D721Med (cell line): ENCODE measurements around the gene PALB2.

Experiments used
- DNase-seq: peaks from one replicate; pipeline ENCODE4 v3.0.0; 2011; ENCODE audit warnings: low spot score; ENCODE audit not compliant: insufficient read length
- FAIRE-seq: peaks from 2 replicates; lab custom pipeline; 2011; peaks lifted over from hg19 to GRCh38; lab: Jason Lieb, UNC
- TF ChIP-seq, protein P1 (sequence below): IDR thresholded peaks from 2 replicates; pipeline ENCODE4 v1.5.1; 2012; ENCODE audit warnings: mild to moderate bottlenecking, control low read depth; ENCODE audit not compliant: insufficient read depth; ENCODE audit errors: missing control alignments

The PALB2 gene

DNA sequence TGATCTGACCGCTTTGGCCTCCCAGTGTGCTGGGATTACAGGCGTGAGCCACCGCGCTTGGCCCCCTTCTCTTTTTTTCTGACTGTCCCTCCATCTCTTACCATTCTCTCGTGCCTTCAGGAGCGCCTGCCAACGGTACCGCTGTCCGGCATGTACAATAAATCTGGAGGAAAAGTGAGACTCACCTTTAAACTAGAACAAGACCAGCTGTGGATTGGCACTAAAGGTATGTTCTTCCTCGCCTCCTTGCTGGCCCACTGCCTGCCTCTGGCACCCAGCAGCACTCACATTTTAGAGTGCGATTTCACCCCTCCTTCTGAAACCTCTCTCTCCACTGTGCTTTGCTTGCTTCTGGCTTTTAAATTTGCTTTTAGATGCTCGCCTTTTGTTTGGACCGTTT is 78.6 kb downstream of the PALB2 start:
- DNase-seq = no peak
- no peak for FAIRE-seq
- TF ChIP-seq, protein P1, sequence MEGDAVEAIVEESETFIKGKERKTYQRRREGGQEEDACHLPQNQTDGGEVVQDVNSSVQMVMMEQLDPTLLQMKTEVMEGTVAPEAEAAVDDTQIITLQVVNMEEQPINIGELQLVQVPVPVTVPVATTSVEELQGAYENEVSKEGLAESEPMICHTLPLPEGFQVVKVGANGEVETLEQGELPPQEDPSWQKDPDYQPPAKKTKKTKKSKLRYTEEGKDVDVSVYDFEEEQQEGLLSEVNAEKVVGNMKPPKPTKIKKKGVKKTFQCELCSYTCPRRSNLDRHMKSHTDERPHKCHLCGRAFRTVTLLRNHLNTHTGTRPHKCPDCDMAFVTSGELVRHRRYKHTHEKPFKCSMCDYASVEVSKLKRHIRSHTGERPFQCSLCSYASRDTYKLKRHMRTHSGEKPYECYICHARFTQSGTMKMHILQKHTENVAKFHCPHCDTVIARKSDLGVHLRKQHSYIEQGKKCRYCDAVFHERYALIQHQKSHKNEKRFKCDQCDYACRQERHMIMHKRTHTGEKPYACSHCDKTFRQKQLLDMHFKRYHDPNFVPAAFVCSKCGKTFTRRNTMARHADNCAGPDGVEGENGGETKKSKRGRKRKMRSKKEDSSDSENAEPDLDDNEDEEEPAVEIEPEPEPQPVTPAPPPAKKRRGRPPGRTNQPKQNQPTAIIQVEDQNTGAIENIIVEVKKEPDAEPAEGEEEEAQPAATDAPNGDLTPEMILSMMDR = no peak

DNA sequence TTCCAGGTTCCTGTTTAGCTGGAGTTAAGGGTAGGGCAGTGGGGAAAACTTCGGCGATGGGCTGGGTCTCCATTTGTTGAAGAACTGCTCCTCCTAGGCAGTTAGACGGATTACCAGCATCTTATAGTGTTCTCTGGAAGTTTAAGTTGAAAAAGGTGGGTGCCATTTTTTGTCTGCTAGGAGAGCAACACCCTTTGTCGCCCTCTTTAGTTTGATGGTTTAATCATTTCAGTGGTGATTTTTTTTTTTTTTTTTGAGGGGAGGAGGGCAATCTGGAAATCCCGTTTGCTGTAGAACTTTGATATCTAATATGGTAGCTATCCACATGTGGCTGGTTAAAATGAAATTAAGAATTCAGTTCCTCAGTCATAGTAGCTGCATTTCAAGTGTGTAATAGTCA is 79.5 kb downstream of the PALB2 start:
- no peak for FAIRE-seq
- TF ChIP-seq, protein P1 = no peak

DNA sequence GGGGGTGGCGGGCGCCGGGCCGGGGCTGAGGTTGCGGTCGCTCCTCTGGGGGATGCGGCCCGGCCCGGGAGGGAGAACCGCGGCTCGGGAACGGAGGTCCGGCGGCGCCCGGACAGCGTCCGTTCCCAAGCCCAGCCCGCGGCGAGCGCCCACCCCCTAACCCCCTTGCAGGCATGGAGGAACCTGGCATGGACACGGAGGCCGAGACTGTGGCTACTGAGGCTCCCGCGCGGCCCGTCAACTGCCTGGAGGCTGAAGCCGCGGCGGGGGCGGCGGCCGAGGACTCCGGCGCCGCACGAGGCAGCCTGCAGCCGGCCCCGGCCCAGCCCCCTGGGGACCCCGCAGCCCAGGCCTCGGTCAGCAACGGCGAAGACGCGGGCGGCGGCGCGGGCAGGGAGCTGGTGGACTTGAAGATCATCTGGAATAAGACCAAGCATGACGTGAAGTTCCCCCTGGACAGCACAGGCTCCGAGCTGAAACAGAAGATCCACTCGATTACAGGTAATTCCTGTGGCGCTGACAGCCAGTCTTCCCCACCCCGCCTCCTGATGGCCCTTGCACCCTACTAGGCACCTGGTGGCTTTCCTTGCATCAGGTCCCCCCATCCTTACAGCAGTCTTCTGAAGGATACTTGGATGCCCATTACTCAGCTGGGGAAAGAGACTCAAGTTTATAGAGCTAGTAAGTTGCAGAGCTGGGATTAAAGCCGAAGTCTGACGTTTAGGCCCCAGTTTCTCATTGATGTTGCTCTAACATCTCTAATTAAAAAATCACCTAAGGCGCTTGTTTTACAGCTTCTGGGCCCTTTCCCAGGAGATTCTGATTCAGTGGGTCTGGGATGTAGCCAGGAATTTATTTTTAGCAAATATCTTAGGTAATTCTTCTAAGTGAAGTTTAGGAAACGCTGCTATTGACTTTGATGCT is 83.1 kb downstream of the PALB2 start:
- DNase-seq = no peak
- TF ChIP-seq, protein P1 = no peak
- FAIRE-seq = no peak

More for the DNA sequence above, 79.5 kb downstream of the PALB2 start:
- DNase-seq = no peak

DNA sequence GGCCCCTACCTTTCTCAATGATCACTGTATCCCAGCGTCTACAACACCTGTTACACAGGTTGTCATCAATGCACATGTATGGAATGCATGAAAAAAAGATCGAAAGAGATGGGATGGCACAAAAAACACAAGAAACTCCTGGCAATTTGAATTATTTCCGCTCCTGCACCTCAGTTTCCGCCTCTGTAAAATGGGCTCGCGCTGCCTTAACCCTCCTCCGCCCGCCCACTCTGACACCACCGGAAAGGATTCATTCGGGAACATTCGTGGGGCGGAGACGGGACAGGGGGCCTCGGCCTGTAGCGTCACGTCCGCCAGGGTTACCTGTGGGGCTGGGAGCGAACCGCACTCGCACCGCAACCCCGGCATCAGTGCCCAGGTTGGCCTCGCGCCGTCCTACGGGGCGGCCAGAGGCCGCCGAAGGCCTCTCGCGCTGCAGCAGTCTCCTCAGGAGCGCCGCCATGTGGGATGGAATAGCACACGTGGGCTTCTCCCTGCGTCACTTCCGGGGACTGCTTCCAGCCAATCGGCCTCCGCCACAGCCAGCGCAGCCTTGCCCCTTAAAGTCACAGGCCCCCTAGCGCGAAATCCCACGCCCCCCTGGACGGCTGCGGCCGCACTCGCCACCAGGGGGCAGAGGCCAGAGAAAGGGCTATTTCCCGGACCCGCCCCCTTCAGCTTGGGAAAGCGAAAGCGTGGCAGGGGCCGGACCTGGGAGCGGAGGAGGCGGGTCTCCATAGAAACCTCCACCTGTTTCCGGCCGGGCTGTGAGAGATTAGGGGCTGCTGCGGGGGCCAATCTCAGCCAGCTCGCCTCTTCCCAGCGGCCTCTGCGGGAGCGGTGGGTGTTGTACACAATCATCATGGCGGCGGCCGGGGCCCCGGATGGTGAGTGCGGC is 84.0 kb downstream of the PALB2 start, which contains the start of the genes EARS2 and UBFD1:
Gene EARS2, minus strand, starts transcription at position 470 of the 898 bp plus-strand sequence. Its CDS starts 7 bp downstream, at position 463.
Gene UBFD1, plus strand, starts transcription at position 847 of the 898 bp plus-strand sequence. Its CDS starts 16 bp downstream, at position 863.
- DNase-seq = peak; percentile 67
- FAIRE-seq = no peak
- TF ChIP-seq, protein P1 = peak; percentile 70

DNA sequence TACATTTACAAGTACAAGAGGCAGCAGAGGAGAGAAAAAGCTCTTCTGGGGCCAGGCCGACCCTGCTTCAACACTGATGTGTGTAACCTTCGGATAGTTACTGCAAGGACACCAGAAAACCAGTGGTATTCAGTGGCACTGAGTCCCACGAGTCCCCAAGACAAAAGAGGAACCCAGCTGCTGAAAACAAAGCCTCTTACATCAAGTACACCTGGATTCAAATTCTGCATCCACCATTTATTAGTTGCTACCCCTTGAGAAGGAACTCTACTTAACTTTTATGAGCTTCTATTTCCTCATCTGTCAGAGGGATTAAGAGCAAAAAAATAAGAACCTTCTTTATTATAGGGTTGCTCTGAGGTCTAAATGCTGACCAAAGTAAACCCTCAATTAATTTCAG is 86.6 kb downstream of the PALB2 start:
- no peak for FAIRE-seq
- TF ChIP-seq, protein P1 = no peak

More for the DNA sequence above, 86.6 kb downstream of the PALB2 start:
- DNase-seq = no peak
